Activated T-helper 1 cell treated with anti-CD3 and anti-CD28 coated beads, Interleukin-12 subunit alpha, Interleukin-12 subunit beta, Interleukin-2, Interleukin-4 antibody, amounts not matched to agents 30 ng/mL and 10 ng/mL and 1 ng/mL, durations not matched to agents 14 hours and 24 hours and 36 hours (primary cell): ENCODE data around the gene FRMD4A. TPM values are rescaled to one million over a fixed set of nuclear protein-coding genes. Genes with fewer than 3 reads are reported as not detected.
"Not testable (repeated sequence)": the region's sequence is repeated elsewhere in the genome, so short reads cannot be mapped to it uniquely, and the experiment has no call there.

Experiments
- DNase-seq: peaks from one replicate; pipeline ENCODE4 v3.0.0; 2021; ENCODE audit warnings: low spot score
- H3K27ac Mint-ChIP-seq: one replicate; pipeline ENCODE4 v1.8.0; 2021; ENCODE audit warnings: mild to moderate bottlenecking, mixed read lengths
- H3K27me3 Mint-ChIP-seq: one replicate; pipeline ENCODE4 v1.8.0; 2022; ENCODE audit warnings: mild to moderate bottlenecking, moderate library complexity, mixed read lengths; ENCODE audit not compliant: insufficient read depth
- H3K36me3 Mint-ChIP-seq: one replicate; pipeline ENCODE4 v1.8.0; 2021; ENCODE audit warnings: low read depth, mixed read lengths
- H3K4me1 Mint-ChIP-seq: one replicate; pipeline ENCODE4 v1.8.0; 2021; ENCODE audit warnings: low read depth, mixed read lengths
- H3K4me3 Mint-ChIP-seq: one replicate; pipeline ENCODE4 v1.8.0; 2021; ENCODE audit warnings: mild to moderate bottlenecking, moderate library complexity, mixed read lengths
- H3K9me3 Mint-ChIP-seq: one replicate; pipeline ENCODE4 v1.8.0; 2021; ENCODE audit warnings: mixed read lengths
- intact Hi-C: fragments of 100-400 bp; cut with micrococcal nuclease; formaldehyde crosslinking; loops from one replicate; pipeline ENCODE4 v1.15.1; 2024
- total RNA-seq: library from RNA; stranded (reverse); gene quantifications from 2 replicates; pipeline ENCODE4 v1.2.3, GENCODE V29; 2022

Gene FRMD4A
- total RNA-seq, 1 donor from 2014 or later = 0.31 TPM

DNA sequence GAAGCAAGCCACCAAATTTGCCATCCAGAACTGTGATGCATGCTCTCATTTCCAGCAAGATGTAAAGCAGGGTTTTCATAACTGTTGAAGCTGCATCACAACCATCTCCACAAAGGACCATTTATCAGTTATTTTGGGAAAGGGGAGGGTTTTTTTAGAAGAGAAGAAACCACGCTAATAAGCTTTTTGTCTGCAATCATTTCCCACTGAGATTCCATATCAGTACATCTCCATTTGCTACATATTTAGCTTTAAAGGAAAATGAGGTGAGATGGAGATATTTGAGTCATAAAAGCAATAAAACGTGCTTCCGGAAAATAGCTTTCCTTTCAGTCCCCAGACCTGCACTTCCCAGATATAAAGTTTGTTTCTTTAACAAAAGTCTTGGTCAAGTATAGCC, 258.2 kb downstream of the FRMD4A start:
- intact Hi-C loops = no loop called here
- H3K9me3 Mint-ChIP-seq = no peaks in the 10 kb centered on the region

DNA sequence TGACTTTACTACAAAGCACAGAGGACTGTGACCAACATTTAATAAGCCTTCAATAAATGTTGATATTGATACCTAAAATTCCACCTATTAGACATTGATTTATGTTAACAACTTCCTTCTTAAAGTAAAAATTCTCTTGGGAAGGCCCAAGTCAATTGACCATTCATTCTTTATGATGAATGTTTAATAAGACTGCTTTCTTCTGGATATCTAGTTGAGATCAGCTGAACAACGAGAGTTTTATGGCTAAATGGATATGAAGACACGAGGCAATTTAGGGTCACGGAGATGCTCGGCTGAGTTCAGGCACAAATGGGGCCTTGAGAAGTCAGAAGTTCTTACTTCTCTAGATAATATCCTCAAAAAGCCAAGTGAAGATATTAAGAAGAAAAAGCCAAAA, 258.8 kb downstream of the FRMD4A start:
- H3K9me3 Mint-ChIP-seq = no peaks in the 10 kb centered on the region
- H3K27ac Mint-ChIP-seq = no peak overlapping the region
- no peaks in the 10 kb centered on the region for H3K4me1 Mint-ChIP-seq
- intact Hi-C loops = no loop called here
- no peak overlapping the region for H3K4me3 Mint-ChIP-seq
- H3K27me3 Mint-ChIP-seq = peaks cover 10% of the 10 kb centered on the region
- no peak for DNase-seq
- H3K36me3 Mint-ChIP-seq = no peaks in the 10 kb centered on the region

More for the DNA sequence above, 258.2 kb downstream of the FRMD4A start:
- Mint-ChIP-seq H3K4me3 (no peak overlapping the region), H3K36me3 (no peaks in the 10 kb centered on the region), H3K4me1 (no peaks in the 10 kb centered on the region), H3K27me3 (peaks cover 12% of the 10 kb centered on the region), H3K27ac (no peak overlapping the region)
- no peak for DNase-seq

DNA sequence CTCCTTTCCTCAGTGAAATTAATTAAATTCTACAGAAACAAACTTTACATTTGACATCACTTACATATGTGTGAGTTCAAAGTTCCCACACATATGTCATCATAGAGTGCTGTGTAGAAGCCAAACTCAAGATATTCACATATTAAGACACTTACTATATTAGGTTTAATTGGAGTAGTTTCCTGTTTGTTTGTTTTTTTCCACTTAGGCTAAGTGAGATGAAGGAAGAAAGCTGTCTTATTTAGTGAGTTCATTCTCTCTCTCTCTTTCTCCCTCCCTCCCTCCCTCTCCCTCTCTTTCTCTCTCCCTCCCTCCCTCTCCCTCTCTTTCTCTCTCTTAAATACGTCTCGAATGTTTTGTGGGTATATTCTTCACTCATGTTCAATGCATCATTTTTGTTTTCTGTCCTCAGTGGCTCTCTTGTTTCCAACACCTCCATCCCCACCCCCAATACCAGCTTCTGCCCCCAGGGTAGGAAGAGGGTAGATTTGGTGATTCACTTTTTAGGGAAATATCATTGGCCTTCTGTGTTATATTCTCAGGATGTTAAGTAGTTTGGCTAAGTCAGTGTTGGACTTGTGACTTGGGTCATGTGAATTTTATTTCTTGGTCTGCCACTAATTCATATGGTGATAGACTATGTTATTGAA, 262.0 kb downstream of the FRMD4A start:
- DNase-seq = no peak
- intact Hi-C loops = no loop called here
- Mint-ChIP-seq H3K4me3 (no peak overlapping the region), H3K9me3 (no peaks in the 10 kb centered on the region), H3K27ac (no peak overlapping the region), H3K36me3 (no peaks in the 10 kb centered on the region), H3K27me3 (peaks cover 10% of the 10 kb centered on the region), H3K4me1 (no peaks in the 10 kb centered on the region)

DNA sequence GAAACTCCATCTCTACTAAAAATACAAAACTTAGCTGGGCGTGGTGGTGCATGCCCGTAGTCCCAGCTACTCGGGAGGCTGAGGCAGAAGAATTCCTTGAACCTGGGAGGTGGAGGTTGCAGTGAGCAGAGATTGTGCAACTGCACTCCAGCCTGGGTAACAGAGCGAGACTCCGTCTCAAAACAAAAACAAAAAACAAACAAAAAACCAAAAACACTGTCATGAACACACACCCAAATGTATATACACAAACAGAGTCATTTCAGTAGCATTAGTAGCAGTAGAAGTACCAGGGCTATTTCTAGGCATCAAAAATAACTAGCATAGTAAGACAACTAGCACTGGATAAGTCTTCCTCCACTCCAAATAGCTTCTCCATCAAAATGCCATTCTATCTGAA, 263.1 kb downstream of the FRMD4A start:
- H3K4me3 Mint-ChIP-seq, H3K4me1 Mint-ChIP-seq, intact Hi-C loops, H3K36me3 Mint-ChIP-seq, H3K27ac Mint-ChIP-seq, DNase-seq, H3K9me3 Mint-ChIP-seq: not testable (repeated sequence)
- peaks cover 12% of the 10 kb centered on the region for H3K27me3 Mint-ChIP-seq

DNA sequence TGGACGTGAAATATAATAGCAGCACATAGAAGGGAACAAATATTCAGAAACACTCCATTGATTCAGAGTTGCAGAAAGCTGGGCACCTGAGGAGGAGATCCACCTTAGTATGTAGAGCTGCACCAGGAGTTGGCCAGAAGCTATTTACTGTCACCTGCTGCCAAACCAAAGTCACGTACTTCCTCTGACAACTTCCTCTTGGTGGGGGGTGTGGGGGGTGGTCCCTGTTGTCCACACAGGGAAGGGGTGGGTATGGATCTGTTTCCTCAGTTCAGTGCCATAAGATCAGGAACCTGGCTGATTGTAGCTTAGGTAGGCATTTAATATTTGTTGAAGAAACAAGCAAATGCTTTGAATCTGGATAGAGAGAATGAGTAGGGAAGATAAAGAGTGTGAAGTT, 264.6 kb downstream of the FRMD4A start:
- intact Hi-C loops = no loop called here
- H3K4me3 Mint-ChIP-seq = no peak overlapping the region
- H3K9me3 Mint-ChIP-seq = no peaks in the 10 kb centered on the region
- H3K4me1 Mint-ChIP-seq = no peaks in the 10 kb centered on the region
- H3K36me3 Mint-ChIP-seq = no peaks in the 10 kb centered on the region
- H3K27me3 Mint-ChIP-seq = peaks cover 8% of the 10 kb centered on the region
- H3K27ac Mint-ChIP-seq = no peak overlapping the region
- DNase-seq = no peak

DNA sequence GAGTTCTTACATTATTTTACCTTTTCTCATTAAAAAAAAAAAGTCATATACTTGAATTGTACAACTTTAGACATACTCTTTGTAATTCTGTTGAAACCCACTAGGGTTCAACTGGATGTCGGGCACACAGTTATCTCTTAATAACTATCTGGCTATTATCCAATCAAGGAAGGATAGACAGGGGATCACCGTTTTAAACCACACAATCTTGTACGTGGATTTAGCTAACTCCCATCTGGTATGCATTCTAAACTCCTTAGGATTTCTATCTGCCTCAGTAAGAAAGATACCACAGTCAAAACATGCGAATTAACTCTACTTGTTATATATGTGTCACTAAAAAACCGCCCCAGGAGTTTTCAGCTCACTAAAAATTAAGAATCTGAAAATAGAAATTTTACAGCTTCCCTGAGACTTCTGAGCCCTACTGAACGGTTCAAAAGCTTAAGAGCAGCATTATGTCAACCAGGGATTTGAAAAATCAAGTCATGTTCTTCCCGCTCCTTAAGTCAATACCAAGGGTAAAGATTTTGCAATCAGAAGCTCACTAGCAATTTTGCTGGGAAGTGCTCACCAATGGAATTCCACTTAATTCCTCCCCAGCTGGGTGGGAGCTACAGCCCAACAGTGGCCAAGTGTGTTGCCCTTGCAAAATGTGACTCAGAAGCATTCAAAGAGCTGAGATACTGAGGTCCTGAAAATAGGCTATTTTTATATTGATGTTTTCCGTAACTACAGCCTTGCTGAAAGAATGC, 267.0 kb downstream of the FRMD4A start:
- Mint-ChIP-seq H3K36me3 (no peaks in the 10 kb centered on the region), H3K27me3 (peaks cover 2% of the 10 kb centered on the region), H3K4me1 (no peaks in the 10 kb centered on the region), H3K27ac (no peak overlapping the region), H3K9me3 (no peaks in the 10 kb centered on the region), H3K4me3 (no peak overlapping the region)
- DNase-seq = no peak
- intact Hi-C loops = no loop called here

DNA sequence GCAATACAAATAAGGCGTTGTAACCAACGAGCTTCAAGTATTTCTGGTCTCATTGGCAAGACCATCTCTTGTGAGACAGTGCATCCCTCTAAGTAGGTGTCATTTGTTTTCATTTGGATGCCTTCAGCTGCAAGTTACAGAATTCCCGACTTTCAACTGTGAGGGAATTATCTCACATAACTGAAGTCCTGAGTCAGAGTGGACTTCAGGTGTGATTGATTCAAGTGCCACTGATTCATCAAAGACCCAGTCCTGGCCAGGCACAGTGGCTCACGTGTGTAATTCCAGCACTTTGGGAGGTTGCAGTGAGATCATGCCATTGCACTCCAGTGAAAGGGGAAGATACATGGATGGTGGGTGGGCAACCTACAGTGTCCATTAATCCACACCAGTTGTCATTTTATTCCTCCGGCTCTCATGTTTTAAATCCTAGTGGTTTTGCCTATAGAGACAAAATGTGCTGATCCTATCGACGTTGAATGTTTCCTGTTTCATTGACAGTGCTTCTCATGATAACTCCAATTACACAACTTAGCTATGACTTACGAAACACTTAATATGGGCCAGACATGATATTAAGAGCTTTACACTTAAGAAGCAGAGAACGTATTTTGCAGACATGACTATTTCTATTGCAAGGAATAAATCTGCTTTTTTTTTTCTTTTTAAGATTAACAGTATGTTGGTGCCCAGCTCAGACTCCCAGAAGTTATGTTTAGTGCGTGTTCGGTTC, 268.0 kb downstream of the FRMD4A start:
- H3K27ac Mint-ChIP-seq = no peak overlapping the region
- H3K27me3 Mint-ChIP-seq = peaks cover 2% of the 10 kb centered on the region
- no peak overlapping the region for H3K4me3 Mint-ChIP-seq
- intact Hi-C loops = no loop called here
- H3K4me1 Mint-ChIP-seq = no peaks in the 10 kb centered on the region
- H3K9me3 Mint-ChIP-seq = no peaks in the 10 kb centered on the region
- no peak for DNase-seq
- no peaks in the 10 kb centered on the region for H3K36me3 Mint-ChIP-seq

DNA sequence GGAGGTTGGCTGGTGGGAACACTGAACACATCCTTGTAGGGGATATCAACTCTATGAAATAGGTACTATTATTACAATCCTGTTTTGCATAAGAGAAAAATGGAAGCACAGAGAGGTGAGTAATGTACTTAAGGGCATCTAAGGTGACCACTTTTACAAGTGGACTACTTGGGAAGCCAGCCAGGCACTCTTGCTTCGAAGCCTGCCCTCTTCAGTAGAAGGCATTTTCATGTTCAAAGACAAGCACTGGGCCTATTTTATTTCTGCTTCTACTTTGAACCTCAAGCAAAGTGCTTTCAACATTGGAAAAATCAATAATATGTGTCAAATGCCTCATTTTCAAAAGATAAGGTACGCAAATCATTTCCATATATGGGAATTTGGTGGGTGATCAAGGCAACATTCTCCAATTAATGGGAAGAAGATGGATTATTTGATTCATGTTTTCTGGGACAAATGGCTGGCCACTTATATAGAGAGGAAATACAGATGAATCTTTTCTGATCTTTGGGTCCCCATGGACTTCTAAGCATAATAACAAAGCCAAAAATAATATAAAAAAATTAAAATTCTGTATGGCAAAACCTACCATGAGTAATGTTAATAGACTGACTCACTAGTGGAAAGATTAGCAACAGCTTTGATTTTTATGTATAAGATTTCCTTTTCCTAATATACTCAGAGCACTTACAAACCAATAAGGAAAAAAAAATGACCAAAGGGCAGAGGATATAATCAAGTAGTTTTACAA, 270.2 kb downstream of the FRMD4A start:
- no peaks in the 10 kb centered on the region for H3K9me3 Mint-ChIP-seq
- no peaks in the 10 kb centered on the region for H3K4me1 Mint-ChIP-seq
- DNase-seq = no peak
- H3K27me3 Mint-ChIP-seq = peaks cover 2% of the 10 kb centered on the region
- no peak overlapping the region for H3K27ac Mint-ChIP-seq
- intact Hi-C loops = no loop called here
- H3K4me3 Mint-ChIP-seq = no peak overlapping the region
- no peaks in the 10 kb centered on the region for H3K36me3 Mint-ChIP-seq

DNA sequence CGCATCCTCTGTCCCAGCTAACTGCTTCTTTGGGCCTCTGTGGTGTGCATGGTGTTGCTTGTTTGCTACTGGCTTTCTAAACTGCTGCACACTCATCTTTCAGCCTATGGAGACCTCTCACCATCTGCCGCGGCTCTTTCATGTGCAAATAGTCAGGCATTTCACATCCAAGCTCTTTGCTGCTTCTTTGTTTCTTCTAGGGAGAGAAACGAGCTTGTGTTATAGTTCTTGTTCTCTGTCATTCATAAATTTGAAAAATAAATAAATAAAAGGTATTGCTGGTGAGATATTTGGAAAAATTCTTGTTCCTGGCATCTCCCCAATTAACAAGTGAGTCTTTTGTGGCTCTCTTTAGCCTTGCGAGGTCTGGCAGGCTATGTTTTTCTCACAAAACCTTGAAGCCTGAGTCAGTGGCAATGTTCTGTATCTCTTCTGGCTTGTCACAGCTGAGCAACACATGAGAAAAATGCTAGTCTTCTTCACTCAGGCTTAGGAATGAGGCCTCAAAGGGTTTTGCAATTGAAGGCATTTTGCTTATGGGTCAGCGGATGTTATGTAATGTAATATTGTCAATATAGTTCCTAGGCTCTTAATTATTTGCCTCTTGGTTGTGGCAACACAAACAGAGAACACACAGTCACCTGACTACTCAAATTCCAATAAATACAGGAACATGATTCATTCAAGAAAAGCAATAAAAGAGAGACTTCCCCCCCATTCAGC, 274.0 kb downstream of the FRMD4A start:
- DNase-seq = no peak
- intact Hi-C loops = no loop called here
- Mint-ChIP-seq H3K27me3 (no peaks in the 10 kb centered on the region), H3K4me3 (no peak overlapping the region), H3K4me1 (no peaks in the 10 kb centered on the region), H3K36me3 (no peaks in the 10 kb centered on the region), H3K27ac (no peak overlapping the region), H3K9me3 (peaks cover 12% of the 10 kb centered on the region)

DNA sequence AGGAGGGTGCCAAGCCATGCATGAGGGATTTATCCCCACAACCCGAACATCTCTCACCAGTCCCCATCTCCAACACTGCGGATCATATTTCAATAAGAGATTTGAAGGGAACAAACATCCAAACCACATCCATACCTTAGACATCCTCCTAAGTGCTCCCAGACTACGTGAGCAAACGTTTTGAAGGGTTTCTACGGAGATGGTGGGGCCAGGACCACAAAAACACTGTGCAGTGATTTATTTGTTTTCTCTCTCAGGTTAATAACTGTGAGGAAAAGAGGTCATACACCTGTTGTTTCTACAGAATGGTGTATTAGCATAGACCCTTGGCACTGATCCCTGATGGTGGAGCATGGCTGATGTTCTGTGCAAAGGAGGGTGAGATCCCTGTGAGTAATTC, 277.8 kb downstream of the FRMD4A start:
- Mint-ChIP-seq H3K4me1 (no peaks in the 10 kb centered on the region), H3K4me3 (no peak overlapping the region), H3K27me3 (no peaks in the 10 kb centered on the region), H3K36me3 (no peaks in the 10 kb centered on the region), H3K9me3 (peaks cover 13% of the 10 kb centered on the region), H3K27ac (no peak overlapping the region)
- DNase-seq = no peak
- intact Hi-C loops = no loop called here

DNA sequence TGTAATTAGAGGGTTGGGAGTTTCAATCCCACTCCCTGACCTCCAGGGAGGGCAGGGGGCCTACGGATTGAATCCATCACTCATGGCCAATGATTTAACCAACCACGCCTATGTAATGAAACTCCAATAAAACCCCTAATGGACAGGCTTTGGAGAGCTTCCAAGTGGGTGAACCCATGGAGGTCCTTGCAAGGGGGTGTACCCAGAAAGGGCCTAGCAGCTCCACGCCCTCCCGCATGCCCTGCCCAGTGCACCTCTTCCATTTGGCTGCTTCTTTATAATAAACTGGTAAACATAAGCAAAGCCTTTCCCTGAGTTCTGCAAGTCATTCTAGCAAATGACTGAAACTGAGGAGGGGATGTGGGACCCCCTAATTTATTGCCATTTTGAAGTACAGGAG, 280.1 kb downstream of the FRMD4A start:
- Mint-ChIP-seq H3K27ac (no peak overlapping the region), H3K9me3 (peaks cover 13% of the 10 kb centered on the region), H3K27me3 (no peaks in the 10 kb centered on the region), H3K4me3 (no peak overlapping the region), H3K4me1 (no peaks in the 10 kb centered on the region), H3K36me3 (no peaks in the 10 kb centered on the region)
- DNase-seq = no peak
- intact Hi-C loops = no loop called here

DNA sequence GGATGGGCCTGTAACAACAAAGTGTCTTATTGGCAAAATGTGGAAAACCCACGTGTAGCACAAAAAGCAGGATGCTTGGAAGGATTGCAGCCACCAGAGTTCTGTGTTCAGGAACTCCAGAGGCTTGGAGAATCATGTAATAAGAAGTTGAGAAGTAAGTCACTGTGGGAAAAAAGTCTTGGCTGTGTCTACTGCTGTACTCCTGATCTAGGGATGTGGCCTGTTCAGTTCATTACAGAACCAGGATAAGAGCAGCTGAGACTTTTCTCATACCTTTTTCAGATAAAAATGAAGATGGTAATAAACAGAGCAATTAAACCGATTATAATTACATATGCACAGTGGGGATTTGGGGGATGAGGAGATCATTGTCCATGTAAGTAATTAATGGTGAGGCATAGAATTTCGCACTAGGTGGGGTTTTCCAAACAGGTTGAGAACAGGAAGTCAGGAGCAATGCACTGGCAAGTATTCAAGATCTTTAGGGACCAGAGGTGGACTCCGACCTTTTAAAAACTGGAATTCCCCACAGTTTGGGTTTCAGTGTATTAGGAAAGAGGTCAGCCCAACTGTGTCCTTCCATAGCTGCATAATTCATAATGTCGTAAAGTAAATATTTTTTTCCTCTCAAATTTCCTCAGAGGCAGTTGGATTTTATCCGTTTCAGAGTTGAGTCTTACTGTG, 281.7 kb downstream of the FRMD4A start:
- no peak overlapping the region for H3K4me3 Mint-ChIP-seq
- H3K36me3 Mint-ChIP-seq = no peaks in the 10 kb centered on the region
- no peak overlapping the region for H3K27ac Mint-ChIP-seq
- intact Hi-C loops = no loop called here
- peaks cover 10% of the 10 kb centered on the region for H3K9me3 Mint-ChIP-seq
- H3K27me3 Mint-ChIP-seq = no peaks in the 10 kb centered on the region
- no peaks in the 10 kb centered on the region for H3K4me1 Mint-ChIP-seq
- DNase-seq = no peak
